DND-41 (cell line): ENCODE results near the gene PMIS2.

Experiments
- ATAC-seq: fragments of 200-7000 bp; cut with Tn5 transposase; 3 replicates; pipeline ENCODE4 v1.9.1; 2021; ENCODE audit warnings: low read depth; ENCODE audit not compliant: insufficient read depth
- DNase-seq: peaks from one replicate; pipeline ENCODE4 v3.0.0-alpha.2; 2020
- H2AFZ ChIP-seq: 2 replicates; pipeline ENCODE4 v1.6.0; 2012; ENCODE audit warnings: low read depth, low read length
- H3K27ac ChIP-seq: 2 replicates; pipeline ENCODE4 v1.5.1; 2012; ENCODE audit warnings: low read length, inconsistent platforms
- H3K27me3 ChIP-seq: fragments of 200-600 bp; sonication (generic); 2 replicates; pipeline ENCODE4 v1.6.0; 2012; ENCODE audit warnings: low read length, mild to moderate bottlenecking, inconsistent platforms; ENCODE audit not compliant: insufficient read depth, poor library complexity
- H3K36me3 ChIP-seq: 2 replicates; pipeline ENCODE4 v1.5.1; 2012; ENCODE audit warnings: low read length, inconsistent platforms; ENCODE audit not compliant: insufficient read depth
- H3K4me1 ChIP-seq: 2 replicates; pipeline ENCODE4 v1.5.1; 2012; ENCODE audit warnings: mild to moderate bottlenecking, low read length; ENCODE audit not compliant: insufficient read depth
- H3K4me2 ChIP-seq: 2 replicates; pipeline ENCODE4 v1.6.0; 2012; ENCODE audit warnings: mild to moderate bottlenecking, moderate library complexity, low read length, inconsistent platforms; ENCODE audit not compliant: insufficient read depth
- H3K4me3 ChIP-seq, 2 experiments: fragments of 200-600 bp in 1 of 2; shearing (Covaris generic) in 1 of 2; 2 replicates each; pipeline ENCODE4 v1.5.1; 2012 to 2016; ENCODE audit warnings: inconsistent platforms in 2 of 2, low read length in 2 of 2, mild to moderate bottlenecking in 2 of 2, low read depth in 1 of 2, moderate library complexity in 1 of 2
- H3K79me2 ChIP-seq: 2 replicates; pipeline ENCODE4 v1.6.0; 2012; ENCODE audit warnings: low read length, inconsistent platforms; ENCODE audit not compliant: insufficient read depth
- H3K9ac ChIP-seq: 2 replicates; pipeline ENCODE4 v1.6.0; 2012; ENCODE audit warnings: low read depth, mild to moderate bottlenecking, inconsistent platforms, low read length, moderate library complexity
- H3K9me3 ChIP-seq: 2 replicates; pipeline ENCODE4 v1.5.1; 2012; ENCODE audit warnings: low read length, moderate library complexity, mild to moderate bottlenecking, inconsistent platforms; ENCODE audit not compliant: insufficient read depth, severe bottlenecking
- H4K20me1 ChIP-seq: 2 replicates; pipeline ENCODE4 v1.6.0; 2012; ENCODE audit warnings: low read length; ENCODE audit not compliant: insufficient read depth
- CTCF ChIP-seq: IDR thresholded peaks from 2 replicates; pipeline ENCODE4 v1.5.1; 2012; ENCODE audit warnings: borderline replicate concordance, low read length, moderate library complexity, mild to moderate bottlenecking; ENCODE audit not compliant: poor library complexity, severe bottlenecking; ENCODE audit errors: extremely low read depth
- EZH2 ChIP-seq: IDR thresholded peaks from 3 replicates; pipeline ENCODE4 v1.6.1; 2012; ENCODE audit warnings: borderline replicate concordance, low read depth, mild to moderate bottlenecking, moderate library complexity, low read length, inconsistent platforms; ENCODE audit not compliant: severe bottlenecking

The PMIS2 gene

GRCh38 chr19:35546532-35546931, 39.4 kb upstream of the PMIS2 start:
- H3K9ac ChIP-seq, result peak overlapping the region; percentile 75
- DNase-seq, result no peak
- no peak for ATAC-seq
- H3K79me2 ChIP-seq, result peaks cover 26% of the 10 kb centered on the region
- H3K4me2 ChIP-seq, result peak overlapping the region; percentile 88
- H3K36me3 ChIP-seq, result peaks cover 31% of the 10 kb centered on the region
- peak overlapping the region; percentile 74 for H3K27ac ChIP-seq
- H3K4me3 ChIP-seq, result peak overlapping the region; percentile 63 to 68; a peak in 3 of 4 replicates
- no peak for TF ChIP-seq CTCF
- no peak for TF ChIP-seq EZH2
- H3K4me1 ChIP-seq, result peaks cover 33% of the 10 kb centered on the region
- H3K27me3 ChIP-seq, result no peaks in the 10 kb centered on the region
- no peak overlapping the region for H2AFZ ChIP-seq
- H3K9me3 ChIP-seq, result no peaks in the 10 kb centered on the region
- H4K20me1 ChIP-seq, result peaks cover 12% of the 10 kb centered on the region; the same call in 1 of the 2 replicates

GRCh38 chr19:35549174-35549788, 36.7 kb upstream of the PMIS2 start:
- Histone ChIP-seq H3K36me3 (peaks cover 26% of the 10 kb centered on the region), H3K9me3 (no peaks in the 10 kb centered on the region), H3K9ac (no peak overlapping the region), H2AFZ (no peak overlapping the region), H3K4me2 (no peak overlapping the region), H3K27me3 (no peaks in the 10 kb centered on the region), H3K4me1 (peaks cover 24% of the 10 kb centered on the region), H4K20me1 (peaks cover 12% of the 10 kb centered on the region; the same call in 1 of the 2 replicates), H3K79me2 (peaks cover 26% of the 10 kb centered on the region), H3K27ac (no peak overlapping the region), H3K4me3 (no peak overlapping the region)
- DNase-seq (peak; percentile 63), ATAC-seq (peak; percentile 49; the same call in 2 of the 3 replicates)
- TF ChIP-seq EZH2 (no peak), CTCF (peak; percentile 92)

- no peak overlapping the region for H2AFZ ChIP-seq
- peaks cover 26% of the 10 kb centered on the region for H3K36me3 ChIP-seq
- no peak overlapping the region for H3K9ac ChIP-seq
- peaks cover 17% of the 10 kb centered on the region for H3K4me1 ChIP-seq
- DNase-seq (no peak), ATAC-seq (no peak)
- H3K4me2 ChIP-seq, result no peak overlapping the region
- H3K79me2 ChIP-seq, result peaks cover 23% of the 10 kb centered on the region
- H3K27ac ChIP-seq, result no peak overlapping the region
- H4K20me1 ChIP-seq, result peaks cover 13% of the 10 kb centered on the region; the same call in 1 of the 2 replicates
- no peaks in the 10 kb centered on the region for H3K9me3 ChIP-seq
- H3K27me3 ChIP-seq, result no peaks in the 10 kb centered on the region
- no peak overlapping the region for H3K4me3 ChIP-seq
- TF ChIP-seq CTCF (no peak), EZH2 (no peak)
Observed at GRCh38 chr19:35549879-35550523, 36.0 kb upstream of the PMIS2 start.
